NCI-H1105 treated with DMSO at 0.1 percent for 48 hours (cell line): ENCODE data around the gene TRIO.
"Not testable (repeated sequence)": the region's sequence is repeated elsewhere in the genome, so short reads cannot be mapped to it uniquely, and the experiment has no call there.

Experiments
- DNase-seq: peaks from one replicate; lab custom pipeline; 2025; lab: John Stamatoyannopoulos, UW

The TRIO gene

DNA sequence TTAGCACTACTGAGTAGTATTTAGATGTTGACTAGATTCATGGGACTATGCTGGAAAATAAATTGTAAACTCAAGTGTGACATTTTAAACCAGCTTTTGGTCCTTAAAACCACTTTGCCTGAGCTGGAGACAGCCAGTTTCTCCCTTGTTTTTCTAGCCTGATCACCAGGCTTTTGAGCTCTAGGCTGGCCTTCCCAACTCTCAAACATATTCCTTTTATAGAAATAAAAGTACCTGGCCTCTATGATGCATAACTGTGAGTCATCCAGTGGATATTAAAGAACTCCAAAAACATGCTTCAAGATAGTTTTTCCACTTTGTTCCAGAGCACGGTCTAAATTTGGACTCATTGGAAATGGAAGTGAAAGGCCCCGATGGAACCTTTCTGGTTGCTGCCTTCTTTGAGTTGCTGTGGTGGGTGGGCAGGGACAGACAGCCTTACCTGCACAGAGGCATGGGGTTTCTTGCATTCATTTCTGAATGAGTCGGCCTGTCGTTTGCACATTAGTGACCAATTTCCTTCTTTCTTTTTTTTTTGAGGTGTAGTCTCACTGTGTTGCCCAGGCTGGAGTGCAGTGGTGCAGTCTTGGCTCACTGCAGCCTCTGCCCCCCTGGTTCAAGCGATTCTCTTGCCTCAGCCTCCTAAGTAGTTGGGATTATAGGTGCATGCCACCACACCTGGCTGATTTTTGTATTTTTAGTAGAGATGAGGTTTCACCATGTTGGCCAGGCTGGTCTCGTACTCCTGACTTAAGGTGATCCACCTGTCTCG, 43.1 kb downstream of the TRIO start:
- DNase-seq, result peak; percentile 75

DNA sequence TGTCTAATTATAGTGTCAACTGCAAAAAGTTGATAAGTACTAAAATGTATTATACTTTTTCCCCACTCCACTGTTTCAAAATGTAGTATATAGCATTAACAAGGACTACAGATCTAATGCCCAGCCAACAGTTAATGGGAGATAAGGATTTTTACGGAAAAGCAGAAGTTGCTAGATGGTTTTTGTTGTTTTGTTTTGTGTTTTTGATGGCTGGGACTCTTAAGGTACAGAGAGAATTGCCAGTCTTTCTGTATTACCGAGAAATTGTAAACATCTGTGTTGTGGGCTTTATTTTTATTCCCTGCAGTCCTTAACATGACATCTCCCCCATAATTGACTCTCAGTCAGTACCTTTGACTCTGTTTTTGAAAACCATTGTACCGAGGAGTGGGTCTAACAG, 44.0 kb downstream of the TRIO start:
- peak; percentile 58 for DNase-seq

DNA sequence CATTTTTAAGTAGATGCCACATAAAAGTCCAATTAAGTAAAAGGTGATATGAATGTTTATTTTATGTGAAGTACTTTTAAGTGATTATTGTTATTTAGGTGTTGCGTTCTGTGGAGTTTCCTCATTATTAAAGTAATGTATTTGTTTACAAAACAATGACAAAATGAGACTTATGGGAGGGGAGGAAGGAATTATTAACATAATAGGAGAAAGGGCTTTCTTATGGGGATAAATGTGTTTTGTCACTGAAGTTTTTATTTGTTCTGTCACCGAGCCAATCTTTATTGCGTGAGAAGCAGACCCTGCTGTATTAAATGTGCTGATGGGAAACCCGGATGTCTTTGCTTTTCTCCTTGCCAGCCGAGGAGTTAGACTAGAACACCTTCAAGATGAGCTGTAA, 44.5 kb downstream of the TRIO start:
- DNase-seq, result peak; percentile 58

DNA sequence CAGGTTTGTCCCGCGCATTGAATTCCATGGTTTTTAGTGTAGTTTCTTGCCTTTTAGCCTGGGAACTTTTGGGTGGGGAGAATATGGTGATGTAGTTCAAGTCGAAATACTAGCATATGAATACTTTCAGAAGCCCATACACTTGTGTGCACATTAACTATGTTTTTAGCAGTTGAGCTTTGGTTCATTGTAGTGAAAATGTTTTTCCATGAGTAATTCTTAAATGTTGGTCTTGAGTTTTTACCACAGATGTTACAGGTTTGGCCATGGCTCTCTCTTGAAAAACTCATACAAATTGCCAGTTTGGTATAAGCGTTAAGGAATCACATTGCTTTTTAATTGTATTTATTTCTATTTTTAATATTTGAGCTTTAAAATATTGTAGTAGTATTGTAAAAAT, 45.6 kb downstream of the TRIO start:
- DNase-seq, result no peak

DNA sequence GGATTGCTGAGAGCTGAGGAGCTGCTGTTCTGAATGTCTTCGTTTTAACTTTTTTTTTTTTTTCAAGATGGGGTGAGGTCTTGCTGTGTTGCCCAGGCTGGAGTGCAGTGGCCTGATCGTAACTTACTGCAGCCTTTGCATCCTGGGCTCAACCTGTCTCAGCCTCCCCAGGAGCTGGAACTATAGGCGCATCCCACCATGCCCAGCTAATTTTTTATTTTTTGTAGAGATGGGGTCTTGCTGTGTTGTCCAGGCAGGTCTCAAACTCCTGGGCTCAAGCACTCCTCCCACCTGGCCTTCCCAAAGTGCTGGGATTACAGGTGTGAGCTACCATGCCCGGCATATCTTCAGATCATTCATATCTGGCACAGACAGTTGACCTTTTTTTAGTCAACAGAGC, 46.5 kb downstream of the TRIO start:
- DNase-seq, result no peak

DNA sequence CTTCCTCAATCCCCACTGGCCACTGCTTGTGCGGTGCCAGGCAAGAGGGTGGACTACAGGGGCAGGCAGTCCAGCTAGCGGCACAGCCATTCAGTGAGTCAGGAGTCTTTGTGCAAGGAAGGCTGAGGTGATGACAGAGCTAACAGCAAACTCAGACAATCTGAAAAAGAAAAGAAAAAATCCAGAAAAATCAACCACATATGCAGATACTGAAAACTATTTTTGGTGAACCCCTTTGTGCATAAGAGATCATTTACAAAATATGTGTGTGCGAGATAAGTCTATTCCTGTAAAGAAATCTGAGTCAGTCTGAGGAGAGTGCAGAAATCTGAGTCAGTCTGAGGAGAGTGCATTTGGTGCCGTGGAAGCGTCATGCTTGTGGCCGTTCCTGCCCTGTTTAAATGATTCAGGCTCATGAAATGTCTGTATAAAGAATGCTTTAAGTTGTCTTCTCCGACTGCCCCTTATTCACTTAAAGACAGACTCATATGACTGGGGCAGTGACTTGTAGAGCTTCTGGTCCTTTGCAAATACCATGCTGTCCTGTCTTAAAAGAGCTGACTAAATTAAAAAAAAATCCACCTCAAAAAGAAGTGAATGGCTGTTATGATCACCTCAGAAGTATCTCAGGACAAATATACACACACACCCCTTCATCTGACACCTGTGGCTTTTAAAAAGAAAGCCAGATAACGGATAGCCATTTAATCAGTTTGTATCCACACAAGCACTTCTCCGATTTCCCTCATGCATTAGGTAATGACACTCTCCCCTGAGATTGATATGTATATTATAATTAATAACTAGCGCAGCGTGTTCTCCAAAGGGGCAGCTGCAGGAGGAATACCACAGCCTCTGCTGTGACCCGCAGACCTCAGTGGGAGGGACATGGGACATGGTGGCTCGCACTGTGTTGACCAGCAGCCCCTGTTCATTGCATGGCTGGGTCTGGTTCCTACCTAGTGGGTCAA, 47.3 kb downstream of the TRIO start:
- DNase-seq, result peak; percentile 44

DNA sequence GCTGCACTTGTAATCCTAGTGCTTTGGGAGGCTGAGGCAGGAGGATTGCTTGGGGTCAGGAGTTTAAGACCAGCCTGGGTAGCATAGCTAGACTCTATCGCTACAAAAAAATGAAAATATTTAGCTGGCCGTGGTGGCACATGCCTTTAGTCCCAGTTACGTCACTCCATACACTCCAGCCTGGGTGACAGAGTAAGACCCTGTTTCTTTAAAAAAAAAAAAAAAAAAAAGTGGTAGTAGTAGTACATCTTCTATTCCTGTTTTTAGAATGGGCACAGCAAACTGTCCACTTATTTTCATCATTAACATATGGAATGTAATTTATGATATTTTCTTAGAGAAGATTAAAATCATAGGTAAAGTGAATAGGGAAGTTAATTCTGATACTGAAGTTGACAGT, 48.2 kb downstream of the TRIO start:
- no peak for DNase-seq

DNA sequence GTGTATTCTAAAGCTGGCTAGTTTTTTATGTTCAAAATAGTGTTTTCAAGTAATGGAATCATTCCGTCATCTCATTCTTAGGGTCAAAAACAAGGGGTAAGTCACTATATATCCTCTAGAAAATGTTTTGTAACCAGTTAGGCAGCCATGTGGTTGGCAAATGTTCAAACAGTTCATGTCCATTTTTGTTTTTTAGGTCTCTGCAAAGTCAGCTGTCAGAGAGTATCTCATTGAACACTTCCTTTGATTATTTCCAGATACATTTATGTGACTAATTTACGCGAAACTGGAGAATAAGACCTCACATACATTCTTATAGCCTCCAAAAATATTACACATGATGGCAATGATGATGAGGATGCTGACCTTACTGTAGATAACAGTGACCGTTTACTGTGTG, 50.4 kb downstream of the TRIO start:
- DNase-seq, result no peak

DNA sequence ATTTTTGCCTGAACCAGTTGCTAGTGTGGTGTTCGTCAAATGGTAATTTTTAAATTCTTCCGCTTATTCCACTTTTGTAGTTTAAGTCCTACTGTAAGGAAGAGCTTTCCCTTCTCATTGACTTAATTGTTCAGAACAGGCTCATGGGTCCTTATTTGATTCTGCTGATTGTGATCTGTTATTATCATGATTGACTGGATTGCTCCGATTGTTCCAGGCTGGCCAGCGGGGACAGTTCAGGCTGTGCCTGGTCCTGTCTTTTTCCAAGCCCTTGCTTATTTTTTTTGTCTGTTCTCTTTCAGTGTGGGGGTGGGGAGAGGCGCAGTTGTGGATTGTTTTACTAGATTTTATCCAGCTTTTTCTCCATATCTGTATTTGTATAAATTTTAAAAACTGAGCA, 52.4 kb downstream of the TRIO start:
- no peak for DNase-seq

DNA sequence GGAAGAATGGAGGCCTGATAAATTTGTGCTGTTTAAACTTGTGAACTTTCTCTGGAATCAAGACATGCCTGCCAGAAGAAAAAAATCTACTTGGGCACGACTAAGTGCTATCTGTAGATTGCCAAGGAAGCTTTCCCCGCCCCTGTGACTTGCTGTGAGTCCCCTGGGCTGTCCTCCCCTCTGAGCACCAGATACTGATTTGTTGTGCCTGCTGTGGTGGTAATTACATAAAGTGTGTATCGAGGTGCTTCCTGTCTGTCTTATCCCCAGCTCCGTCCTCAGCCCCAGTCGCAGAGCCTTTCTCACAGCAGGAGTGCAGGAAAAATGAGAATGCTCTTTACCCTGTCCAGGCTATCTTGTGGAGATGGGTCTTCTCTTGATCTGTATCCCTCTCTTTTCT, 53.9 kb downstream of the TRIO start:
- no peak for DNase-seq

DNA sequence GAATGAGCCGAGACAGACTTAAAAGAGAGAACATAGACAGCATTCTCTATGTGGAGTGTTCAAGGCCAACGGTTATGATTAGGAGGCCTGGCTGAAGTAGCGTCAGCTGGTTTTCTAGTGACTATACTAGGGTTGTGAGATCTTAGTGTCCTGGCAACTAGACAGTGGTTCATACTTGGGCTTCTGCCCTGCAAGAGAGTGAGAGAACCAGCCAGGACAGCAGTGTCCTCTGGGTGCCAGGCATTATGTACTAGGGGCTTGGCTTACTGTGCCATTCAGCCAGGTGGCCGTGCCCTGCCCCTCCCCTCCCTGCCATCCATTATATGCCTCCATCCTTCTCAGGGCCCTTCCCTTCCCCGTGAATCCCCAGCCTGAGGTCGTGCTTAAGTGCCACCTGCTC, 56.8 kb downstream of the TRIO start:
- no peak for DNase-seq

DNA sequence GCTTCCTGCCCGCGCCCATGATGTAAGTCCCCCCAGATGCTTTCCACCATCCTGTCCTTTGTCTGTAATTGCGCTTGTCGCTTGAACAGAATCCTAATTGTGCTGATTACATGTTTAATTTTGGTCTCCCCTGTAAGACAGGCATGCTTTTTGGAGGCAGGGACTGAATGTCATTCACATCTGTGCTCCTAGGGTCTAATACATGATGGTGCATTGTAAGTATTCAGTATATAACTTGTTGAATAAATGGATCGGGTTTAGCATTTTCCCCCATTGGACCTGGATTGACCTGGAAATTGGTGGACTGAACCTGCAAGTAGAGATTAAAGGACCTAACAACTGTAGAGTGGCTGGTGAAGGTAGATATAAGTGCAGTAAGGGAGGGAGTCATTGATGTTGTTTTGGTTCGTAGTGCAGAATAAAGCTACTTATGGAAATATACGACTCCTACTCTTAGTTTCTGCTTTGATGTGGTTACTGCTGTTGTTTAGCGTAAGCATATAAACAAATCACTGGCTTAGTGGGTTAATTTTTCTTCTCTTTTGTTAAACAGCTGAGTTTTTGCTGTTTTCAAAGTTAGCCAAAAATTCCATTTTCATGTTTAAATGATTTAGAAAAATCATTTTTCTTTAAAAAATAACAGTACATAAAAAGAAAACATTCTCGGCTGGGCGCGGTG, 57.3 kb downstream of the TRIO start:
- no peak for DNase-seq

DNA sequence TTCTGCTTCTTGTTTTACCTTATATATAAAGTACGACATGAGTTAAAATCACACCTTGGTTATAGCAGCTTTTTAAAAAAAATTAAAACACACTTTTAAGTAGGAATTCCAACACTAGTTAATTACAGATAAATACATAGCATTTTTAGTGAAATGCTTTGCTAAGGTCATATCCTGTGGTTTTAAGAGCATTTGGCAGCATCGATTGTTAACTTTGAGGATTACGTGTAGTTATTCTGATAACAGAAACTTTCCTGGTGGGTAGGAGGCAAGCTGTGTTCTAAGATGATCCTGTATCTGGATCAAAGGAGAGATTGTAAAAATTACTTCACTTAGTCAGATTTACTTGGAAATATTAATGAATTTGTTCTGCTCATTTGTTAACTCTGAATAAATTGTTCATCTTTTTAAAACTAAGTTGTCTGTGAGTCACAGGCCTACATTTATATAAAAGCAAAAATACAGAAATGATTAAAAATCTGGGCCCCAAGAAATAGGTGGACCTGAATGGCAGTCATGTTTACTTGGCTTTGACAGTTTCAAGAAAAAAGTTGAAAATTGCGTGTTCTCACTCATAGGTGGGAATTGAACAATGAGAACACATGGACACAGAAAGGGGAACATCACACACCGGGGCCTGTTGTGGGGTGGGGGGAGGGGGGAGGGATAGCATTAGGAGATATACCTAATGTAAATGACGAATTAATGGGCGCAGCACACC, 58.3 kb downstream of the TRIO start:
- DNase-seq, result no peak

DNA sequence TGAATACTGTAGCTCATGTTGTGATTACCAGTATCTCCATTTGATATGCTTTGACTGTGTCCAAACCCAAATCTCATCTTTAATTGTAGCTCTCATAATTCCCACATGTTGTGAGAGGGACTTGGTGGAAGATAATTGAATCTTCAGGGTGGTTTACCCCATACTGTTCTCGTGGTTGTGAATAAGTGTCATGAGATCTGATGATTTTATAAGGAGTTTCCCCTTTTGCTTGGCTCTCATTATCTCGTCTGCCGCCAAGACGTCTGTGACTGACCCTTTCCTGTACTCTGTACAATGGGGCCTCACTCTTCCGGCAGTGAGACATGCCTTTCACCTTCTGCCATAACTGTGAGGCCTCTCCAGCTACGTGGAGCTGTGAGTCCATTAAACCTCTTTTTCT, 59.3 kb downstream of the TRIO start:
- DNase-seq, result no peak

DNA sequence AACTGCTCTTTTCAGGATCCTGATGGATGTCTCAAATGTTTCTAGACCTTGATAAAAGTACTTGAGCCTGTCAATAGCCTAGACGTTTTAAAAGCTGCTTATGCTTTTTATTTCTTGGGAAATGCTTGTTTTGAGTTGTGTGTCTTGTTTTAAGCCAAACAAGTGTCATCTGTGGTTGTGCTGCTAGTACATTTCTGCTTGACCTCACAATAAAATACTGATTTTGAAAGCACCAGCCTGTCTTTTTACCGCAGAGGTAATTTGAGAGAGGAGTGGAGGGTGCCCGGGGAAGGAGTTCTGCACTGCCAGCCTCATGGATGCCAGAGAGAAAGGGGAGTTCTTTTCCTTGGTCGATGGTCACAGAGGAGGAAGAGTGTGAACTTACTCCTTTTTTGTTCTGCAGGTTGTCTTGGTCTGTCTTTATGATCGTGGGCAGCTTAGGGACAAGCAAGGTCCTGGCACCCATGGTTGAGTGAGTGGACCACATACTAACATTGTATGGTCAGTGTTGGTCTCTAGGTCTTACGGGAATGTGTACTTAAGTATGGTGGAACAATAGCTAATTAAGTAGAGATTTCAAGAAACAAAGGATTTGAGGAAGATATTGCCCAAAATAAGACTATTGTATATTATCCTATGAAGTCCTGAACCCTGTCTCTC, 61.0 kb downstream of the TRIO start:
- no peak for DNase-seq

DNA sequence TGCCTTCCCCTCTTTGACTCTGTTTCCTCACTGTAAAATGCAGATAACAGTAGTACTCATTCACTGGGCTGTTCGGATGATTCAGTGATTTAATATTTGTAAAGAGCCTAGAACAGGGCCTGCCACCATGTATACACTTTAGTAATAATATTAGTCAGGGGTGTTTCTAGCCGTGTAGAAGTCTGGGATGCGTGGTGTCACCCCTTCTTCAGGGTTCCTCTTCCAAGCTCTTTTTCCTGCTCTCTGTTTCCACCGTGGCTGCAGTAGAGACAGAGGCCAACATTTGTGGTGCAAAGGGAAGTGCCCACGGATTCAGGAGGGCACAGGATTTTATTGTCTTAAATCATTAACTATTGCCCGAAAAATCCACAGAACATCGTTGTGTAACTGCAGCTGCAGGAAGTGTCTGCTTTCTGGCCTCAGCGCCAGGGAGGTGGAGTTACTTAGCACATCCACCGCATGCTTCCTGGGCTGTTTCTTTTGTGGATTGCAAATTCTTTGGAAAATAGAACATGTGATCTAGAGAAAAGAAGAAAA, 61.7 kb downstream of the TRIO start:
- no peak for DNase-seq

DNA sequence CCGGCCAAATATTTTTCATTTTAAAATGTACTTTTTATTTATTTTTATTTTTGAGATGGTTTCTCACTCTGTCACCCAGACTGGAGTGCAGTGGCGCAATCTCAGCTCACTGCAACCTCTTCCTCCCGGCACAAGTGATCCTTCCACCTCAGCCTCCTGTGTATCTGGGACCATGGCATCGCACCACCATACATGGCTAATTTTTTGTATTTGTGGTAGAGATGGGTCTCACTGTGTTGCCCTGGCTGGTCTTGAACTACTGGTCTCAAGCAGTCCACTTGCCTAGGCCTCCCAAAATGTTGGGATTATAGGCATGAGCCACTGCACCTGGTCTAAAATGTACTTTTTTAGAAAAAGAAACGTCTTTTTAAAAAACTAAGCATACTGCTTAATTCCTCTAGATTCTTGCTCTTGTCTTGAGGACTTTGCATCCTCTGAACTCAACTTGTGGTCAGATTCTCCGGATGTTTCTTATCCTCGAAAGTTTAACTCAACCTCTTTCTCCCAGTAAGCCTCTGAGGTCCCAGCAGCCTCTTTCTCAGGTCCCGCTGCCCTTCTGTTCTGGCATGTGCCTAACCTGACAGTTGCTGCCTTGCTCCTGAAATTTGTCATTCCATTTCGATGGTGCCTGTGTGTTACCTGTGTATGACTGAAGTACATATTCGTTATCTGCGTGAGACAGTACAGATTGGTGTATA, 63.0 kb downstream of the TRIO start:
- no peak for DNase-seq

DNA sequence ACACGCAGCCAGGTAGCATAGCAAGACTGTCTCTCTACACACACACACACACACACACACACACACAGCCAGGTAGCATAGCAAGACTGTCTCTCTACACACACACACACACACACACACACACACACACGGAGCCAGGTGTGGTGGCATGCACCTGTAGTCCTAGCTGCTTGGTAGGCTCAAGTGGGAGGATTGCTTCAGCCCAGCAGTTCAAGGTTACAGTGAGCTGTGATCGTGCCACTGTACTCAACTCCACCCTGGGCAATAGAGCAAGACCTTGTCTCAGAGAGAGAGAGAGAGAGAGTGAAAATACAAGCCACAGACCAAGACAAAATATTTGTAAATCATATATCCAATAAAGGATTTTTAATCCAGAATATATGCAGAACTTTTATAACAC, 64.3 kb downstream of the TRIO start:
- not testable (repeated sequence) for DNase-seq

DNA sequence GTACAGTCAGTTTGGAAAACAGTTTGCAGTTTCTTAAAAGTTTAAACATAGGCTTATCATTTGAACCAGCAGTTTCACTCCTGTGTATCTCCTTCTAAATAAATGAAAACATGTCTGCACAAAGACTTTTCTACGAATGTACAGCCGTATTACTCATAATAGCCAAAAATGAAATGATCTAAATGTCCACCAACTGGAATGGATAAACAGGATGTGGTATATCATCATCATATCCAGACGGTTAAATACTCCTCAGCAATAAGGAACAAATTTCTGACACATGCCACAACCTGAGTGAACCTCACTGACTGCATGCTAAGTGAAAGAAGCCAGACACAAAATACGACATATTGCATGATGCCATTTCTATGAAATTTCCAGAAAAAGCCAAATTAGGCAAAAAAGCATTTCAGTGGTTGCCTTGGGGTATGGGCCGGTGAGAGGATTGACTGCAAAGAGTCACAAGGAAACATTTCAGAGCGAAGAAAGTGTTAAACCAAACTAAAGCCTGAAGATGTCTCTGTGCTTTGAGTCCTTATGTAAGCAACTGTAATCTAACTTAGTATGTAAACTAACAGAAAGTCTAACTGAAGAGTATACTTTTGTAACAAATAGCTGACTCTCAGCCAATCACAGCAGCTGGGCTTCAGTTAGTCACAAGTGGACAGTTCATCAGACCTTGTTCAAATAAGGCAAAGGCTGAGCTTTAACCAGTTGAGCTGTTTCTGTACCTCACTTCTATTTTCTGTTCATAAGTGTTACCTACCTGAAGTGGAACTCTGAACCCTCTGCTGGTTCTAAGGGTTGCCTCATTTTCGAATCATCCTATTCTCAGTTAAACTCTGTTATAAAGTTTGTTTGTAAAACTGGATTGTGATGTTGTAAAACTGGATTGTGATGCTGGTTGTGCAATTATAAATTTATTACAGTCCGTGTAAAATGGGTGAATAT, 65.2 kb downstream of the TRIO start:
- no peak for DNase-seq
